GM19452 (cell line): ENCODE data around the gene ZNF408.

ENCODE experiments used
- ATAC-seq: cut with Tn5 transposase; IDR thresholded peaks from one replicate; pipeline ENCODE4 v1.9.1; 2021; ENCODE audit not compliant: unreplicated experiment

Gene ZNF408

GRCh38 chr11:46725338-46726205, 24.7 kb downstream of the ZNF408 start:
- no peak for ATAC-seq

GRCh38 chr11:46726206-46726862, 25.5 kb downstream of the ZNF408 start:
- ATAC-seq: no peak

- no peak for ATAC-seq
Observed at GRCh38 chr11:46727952-46728658, 27.3 kb downstream of the ZNF408 start.

GRCh38 chr11:46728659-46729040, 27.8 kb downstream of the ZNF408 start:
- ATAC-seq: no peak

- ATAC-seq: no peak
Observed at GRCh38 chr11:46729110-46730027, 28.5 kb downstream of the ZNF408 start.

GRCh38 chr11:46731545-46731944, 30.7 kb downstream of the ZNF408 start:
- ATAC-seq: no peak

- ATAC-seq: no peak
Observed at GRCh38 chr11:46733234-46733633, 32.4 kb downstream of the ZNF408 start.

GRCh38 chr11:46736146-46736545, 35.3 kb downstream of the ZNF408 start:
- ATAC-seq: no peak

GRCh38 chr11:46736615-46737014, 35.8 kb downstream of the ZNF408 start:
- no peak for ATAC-seq

- ATAC-seq: no peak
Observed at GRCh38 chr11:46737699-46738098, 36.9 kb downstream of the ZNF408 start.

GRCh38 chr11:46738887-46739286, 38.1 kb downstream of the ZNF408 start:
- ATAC-seq: no peak

GRCh38 chr11:46741600-46742484, 41.0 kb downstream of the ZNF408 start:
- ATAC-seq: no peak

GRCh38 chr11:46743043-46743442, 42.2 kb downstream of the ZNF408 start:
- ATAC-seq: no peak

- ATAC-seq: no peak
Observed at GRCh38 chr11:46743693-46744339, 43.0 kb downstream of the ZNF408 start.

- ATAC-seq: no peak
Observed at GRCh38 chr11:46745328-46745727, 44.5 kb downstream of the ZNF408 start.

- no peak for ATAC-seq
Observed at GRCh38 chr11:46745995-46746394, 45.2 kb downstream of the ZNF408 start.

- ATAC-seq: no peak
Observed at GRCh38 chr11:46747150-46747549, 46.3 kb downstream of the ZNF408 start.
